C4-2B (cell line): Measurements from ENCODE around the gene VGLL4.

Experiments used
- H3K27ac ChIP-seq: fragments of 450-650 bp; 2 replicates; pipeline ENCODE4 v1.5.1; 2017
- ZFX ChIP-seq: fragments of 450-650 bp; IDR thresholded peaks from 2 replicates; pipeline ENCODE4 v1.6.1; 2017
- TF ChIP-seq, protein P1 (sequence below): fragments of 450-650 bp; conservative IDR thresholded peaks from 2 replicates; pipeline ENCODE4 v1.5.1; 2017; ENCODE audit warnings: mild to moderate bottlenecking

Gene VGLL4

DNA sequence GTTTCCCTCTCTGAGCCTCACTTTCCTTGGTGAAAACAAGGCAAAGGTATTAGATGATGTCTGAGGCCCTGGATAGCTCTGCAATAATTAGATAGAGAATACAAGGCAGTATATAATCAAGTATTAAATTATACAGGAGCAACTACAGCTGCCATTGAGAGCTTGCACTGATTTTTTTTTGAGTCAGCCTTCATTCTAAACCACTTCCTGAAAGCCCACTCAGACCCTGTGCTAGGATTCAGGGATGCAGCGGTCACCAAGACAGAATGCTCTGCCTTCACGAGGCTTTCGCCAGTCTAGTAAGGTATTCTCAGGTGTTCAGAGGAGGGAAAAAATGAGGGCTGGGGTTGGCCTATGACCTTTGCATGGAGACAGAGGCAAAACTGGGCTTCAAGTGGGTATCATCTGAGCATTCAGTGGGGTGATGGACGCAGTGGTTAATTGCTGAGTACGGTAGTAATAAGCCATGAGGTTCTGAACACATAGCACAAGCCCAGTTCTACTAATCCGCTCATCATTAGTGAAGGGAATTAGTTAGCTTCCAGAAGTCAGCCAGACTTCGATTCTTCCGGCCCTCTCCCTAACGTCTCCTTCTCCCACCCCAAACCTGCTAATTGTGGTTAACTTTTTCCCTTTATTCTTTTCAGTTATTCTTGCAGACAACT, 3.6 kb downstream of the VGLL4 start:
- TF ChIP-seq, protein P1, sequence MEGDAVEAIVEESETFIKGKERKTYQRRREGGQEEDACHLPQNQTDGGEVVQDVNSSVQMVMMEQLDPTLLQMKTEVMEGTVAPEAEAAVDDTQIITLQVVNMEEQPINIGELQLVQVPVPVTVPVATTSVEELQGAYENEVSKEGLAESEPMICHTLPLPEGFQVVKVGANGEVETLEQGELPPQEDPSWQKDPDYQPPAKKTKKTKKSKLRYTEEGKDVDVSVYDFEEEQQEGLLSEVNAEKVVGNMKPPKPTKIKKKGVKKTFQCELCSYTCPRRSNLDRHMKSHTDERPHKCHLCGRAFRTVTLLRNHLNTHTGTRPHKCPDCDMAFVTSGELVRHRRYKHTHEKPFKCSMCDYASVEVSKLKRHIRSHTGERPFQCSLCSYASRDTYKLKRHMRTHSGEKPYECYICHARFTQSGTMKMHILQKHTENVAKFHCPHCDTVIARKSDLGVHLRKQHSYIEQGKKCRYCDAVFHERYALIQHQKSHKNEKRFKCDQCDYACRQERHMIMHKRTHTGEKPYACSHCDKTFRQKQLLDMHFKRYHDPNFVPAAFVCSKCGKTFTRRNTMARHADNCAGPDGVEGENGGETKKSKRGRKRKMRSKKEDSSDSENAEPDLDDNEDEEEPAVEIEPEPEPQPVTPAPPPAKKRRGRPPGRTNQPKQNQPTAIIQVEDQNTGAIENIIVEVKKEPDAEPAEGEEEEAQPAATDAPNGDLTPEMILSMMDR, result no peak
- TF ChIP-seq ZFX, result no peak
- H3K27ac ChIP-seq, result no peak overlapping the region

DNA sequence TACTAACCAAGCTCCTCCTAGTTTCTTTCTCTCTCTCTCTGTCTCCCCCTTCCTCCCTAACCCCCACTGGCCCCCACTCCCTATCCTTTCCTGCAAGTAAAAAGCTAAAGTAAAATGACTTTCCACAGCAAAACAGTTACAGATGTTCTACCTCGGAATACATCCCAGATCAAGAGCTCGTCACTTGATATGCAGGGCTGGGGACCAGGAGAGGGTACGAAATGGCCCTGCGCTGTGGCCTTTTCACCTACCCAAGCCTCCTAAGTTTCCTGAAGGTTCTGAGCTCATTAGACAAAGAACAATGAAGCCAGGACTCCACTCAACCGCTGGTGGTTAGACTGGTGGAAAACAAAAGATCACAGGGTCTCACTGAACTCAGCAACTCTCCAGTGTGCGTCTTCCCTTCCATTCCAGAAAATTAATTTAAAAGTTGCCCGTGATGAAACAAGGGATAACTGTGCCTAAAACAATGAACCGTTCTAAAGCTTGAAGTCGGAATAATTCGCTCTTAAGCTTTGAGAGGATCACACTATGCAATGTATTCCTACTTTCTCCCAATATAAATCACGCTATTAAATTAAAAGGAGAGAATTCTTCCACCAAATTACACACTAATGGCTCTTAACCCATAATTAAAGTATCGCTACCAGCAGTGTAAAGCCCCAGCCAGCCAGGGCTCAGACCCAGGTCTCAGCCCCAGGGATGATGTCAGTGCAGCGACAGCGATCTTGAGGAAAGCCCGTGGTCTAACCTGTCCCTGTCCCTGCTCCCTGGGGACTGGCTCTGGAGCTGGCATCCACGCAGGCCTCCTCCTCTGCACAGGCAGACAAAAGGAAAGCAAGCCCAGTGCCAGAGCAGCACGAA, 5.0 kb downstream of the VGLL4 start:
- TF ChIP-seq, protein P1, result no peak
- TF ChIP-seq ZFX, result no peak
- no peak overlapping the region for H3K27ac ChIP-seq

DNA sequence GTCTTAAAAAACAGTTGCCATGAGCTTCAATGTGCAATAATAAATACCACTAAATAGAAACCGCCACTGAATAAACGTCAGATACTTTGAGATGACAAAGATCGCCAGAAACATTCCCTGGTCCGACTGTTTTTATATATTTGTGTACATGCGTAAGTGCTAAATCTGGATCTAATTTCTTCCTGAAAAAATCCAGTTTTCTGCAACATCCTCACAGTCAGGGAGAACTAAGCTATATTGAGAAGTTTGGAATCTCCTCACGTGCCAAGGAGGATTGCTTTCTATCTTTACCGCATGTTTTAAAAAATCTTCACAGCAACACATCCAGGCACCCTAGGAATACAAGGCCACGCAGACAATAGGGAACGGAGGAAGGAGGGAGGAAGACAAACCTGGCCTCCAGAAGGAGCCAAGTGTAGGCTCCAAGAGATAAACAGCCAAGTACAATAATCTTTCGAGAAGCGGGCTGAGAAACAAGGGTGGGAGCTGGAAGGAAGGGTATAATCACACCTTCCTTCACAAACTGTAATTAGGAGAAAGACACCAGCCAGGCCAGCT, 5.7 kb downstream of the VGLL4 start:
- TF ChIP-seq, protein P1, result no peak
- no peak for TF ChIP-seq ZFX
- no peak overlapping the region for H3K27ac ChIP-seq

DNA sequence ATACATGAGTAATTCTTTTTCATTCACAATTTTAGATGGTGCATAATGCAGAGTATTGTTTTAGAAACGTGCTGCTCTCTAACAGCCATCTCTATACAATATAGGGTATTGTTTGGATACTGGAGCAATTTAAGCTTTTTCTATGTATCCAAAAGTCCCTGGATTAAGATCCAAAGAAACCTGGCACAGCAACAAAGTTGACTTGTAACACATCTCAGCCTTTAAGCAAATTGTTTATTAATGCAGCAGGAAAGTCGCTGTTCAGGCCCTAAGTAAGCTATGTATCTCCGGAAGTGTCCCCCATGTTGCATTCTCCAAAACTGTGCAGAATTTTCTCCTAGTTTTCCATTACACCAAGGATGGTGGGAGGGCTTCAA, 7.3 kb downstream of the VGLL4 start:
- TF ChIP-seq, protein P1, result no peak
- no peak for TF ChIP-seq ZFX
- H3K27ac ChIP-seq, result no peak overlapping the region

DNA sequence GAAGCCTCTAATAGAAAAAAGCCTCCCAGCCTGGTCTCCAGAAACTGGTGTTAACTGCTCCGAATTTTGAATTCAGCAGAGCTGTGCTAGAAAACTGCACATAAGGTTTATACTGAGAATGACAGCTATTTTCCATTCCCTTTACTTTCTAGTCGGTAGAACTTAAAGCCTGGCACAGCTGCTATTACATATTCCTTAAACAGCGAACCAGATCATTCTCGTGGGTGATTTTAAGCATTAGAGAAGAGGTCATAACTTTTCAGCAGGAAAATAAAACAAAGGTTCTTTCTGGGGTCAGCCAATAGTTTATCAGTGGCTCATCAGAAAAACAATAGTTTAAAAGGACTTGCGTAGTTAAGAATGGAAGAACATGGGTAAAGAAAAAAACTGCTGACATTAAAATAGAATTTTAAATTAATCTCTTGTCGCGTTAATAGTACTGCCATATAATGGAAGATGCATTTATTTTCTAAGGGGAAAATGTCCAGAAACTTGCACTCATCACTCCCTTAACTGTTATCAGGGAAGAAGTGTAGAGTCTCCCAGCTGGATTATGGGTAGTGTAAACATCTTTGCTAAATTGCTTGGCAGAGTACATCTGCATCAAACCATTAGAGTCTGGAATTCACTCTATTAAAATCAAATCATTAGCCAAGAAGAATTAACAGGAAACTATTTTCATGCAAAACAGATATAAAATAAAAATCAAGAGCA, 7.9 kb downstream of the VGLL4 start:
- TF ChIP-seq ZFX, result no peak
- TF ChIP-seq, protein P1, result no peak

DNA sequence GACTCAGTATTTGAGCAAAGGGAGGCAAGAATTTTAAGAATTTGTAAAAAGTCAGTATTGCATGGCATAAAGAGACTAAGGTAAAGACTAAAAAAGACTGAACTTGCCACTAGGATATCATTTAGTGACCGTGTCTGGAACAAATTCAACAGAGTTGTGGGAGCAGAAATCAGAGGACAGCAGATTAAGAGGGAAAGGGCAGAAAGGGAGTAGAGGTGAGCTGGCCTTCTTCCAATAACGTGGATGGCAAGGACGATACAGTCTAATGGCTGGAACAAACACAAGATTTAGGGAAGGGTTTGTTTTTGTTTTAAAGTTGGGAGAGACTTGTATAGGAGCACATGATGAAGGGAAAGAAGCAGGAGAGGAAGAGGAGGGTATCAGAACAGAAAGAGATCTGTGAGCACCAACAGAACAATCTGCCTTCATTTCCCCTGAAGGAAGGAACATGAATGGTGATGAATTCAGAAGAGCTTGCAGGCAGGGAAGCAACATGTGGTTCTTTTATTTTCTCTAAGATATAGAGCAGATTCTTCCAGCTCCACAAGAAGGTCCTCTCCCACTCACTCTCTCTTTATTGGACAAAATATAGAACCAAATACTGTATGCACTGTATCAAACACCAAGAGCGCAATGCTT, 8.6 kb downstream of the VGLL4 start:
- no peak overlapping the region for H3K27ac ChIP-seq
- TF ChIP-seq, protein P1, result no peak
- no peak for TF ChIP-seq ZFX

More for the DNA sequence above, 7.9 kb downstream of the VGLL4 start:
- H3K27ac ChIP-seq, result no peak overlapping the region
